Measurements from ENCODE around the gene CETN3. TPM values are rescaled to one million over a fixed set of nuclear protein-coding genes. Genes with fewer than 3 reads are reported as not detected.

The CETN3 gene
- total and polyA plus RNA-seq, 9 of the 15 experiments (the other 6 are each of a cell fraction or from before 2014, with no cell fraction given), result 43.3 to 113 (median 82.4) TPM

- intact Hi-C loops (cut with micrococcal nuclease), result loop anchor here (2.0 kb wide), 1 partner anchor 65 kb away; the partner anchor contains the start of genes MBLAC2 and POLR3G
- POLR2A ChIA-PET, result interaction anchor here (0.6 to 2.9 kb wide), 27 partner anchors 7 to 1824 kb away, joined by 3 to 25 read pairs (median 4); no protein-coding TSS in a partner anchor
- no peaks in the 10 kb centered on the region; the same call in 1 of the 2 replicates for H4K20me1 ChIP-seq (replicated peaks; ENCODE audit: control insufficient read depth, insufficient read depth, low read length)
- no peaks in the 10 kb centered on the region for H3K9me1 ChIP-seq (ENCODE audit: control insufficient read depth, insufficient read depth, low read length)
- BruUV-seq (replicated peaks), result TSS peak; percentile 89
- DNase-seq (ENCODE audit: extremely low read depth in 1 of 4, low spot score in 3 of 4), result peak in 1 of 4 experiments; percentile 23
- peak overlapping the region; percentile 97 for H2AFZ ChIP-seq (ENCODE audit: low read depth, low read length)
- H3K79me2 ChIP-seq (ENCODE audit: control insufficient read depth, insufficient read depth, low read length), result peaks cover 60% of the 10 kb centered on the region
- no peaks in the 10 kb centered on the region for H3K9me3 ChIP-seq (replicated peaks; ENCODE audit: control insufficient read depth, insufficient read depth, low read depth, low read length)
- peak overlapping the region; percentile 83 for H3K4me3 ChIP-seq
- H3K27me3 ChIP-seq (ENCODE audit: control insufficient read depth in 2 of 2, insufficient read depth in 2 of 2, low read length in 2 of 2), result no peaks in the 10 kb centered on the region
- no peaks in the 10 kb centered on the region; a peak in 1 of 5 replicates for H3K4me1 ChIP-seq (replicated peaks in 1 of 2; ENCODE audit: control insufficient read depth in 2 of 2, insufficient read depth in 2 of 2, low read length in 2 of 2)
- no peak for FAIRE-seq
- H3K4me2 ChIP-seq (ENCODE audit: insufficient read depth, low read length), result peak overlapping the region; percentile 99
- peak overlapping the region; percentile 96 to 99 for H3K9ac ChIP-seq (ENCODE audit: insufficient read depth in 1 of 2, low read depth in 2 of 2, low read length in 2 of 2)
- in situ Hi-C loops (cut with MboI), result no loop called here
- peak overlapping the region; percentile 99 for H3K27ac ChIP-seq (ENCODE audit: extremely low read depth, low read depth, low read length)
- H3K36me3 ChIP-seq (ENCODE audit: control insufficient read depth, insufficient read depth, low read length), result peaks cover 21% of the 10 kb centered on the region
- CTCF ChIA-PET (ENCODE audit: low intra/inter-chr PET ratio), result no interaction called here
- 1% methylated on average over 10 of the region's 10 CpGs for WGBS (ENCODE audit: insufficient coverage, low coverage, missing lambda C conversion rate)
- ATAC-seq, result peak; percentile 0; the same call in 1 of the 3 replicates
- TF ChIP-seq ZNF316 (IDR thresholded peaks at IDR 0.05) (peak; percentile 52), GTF2E2 (tag; IDR thresholded peaks at IDR 0.05) (peak; percentile 83), MEF2D (tag; conservative IDR thresholded peaks at IDR 0.05; ENCODE audit: low read depth) (0 out of 2 replicates have a peak, but pooled peaks have one; percentile 43), TOE1 (IDR thresholded peaks at IDR 0.05; ENCODE audit: borderline replicate concordance) (peak; percentile 60; the same call in 1 of the 2 replicates), TOE1 (CRISPR knock-in tag; IDR thresholded peaks at IDR 0.05; ENCODE audit: borderline replicate concordance, low read depth) (no peak), MLLT1 (IDR thresholded peaks at IDR 0.05) (peak in 1 of 2 experiments; percentile 84; a peak in 2 of 4 replicates), CXXC5 (CRISPR knock-in tag; IDR thresholded peaks at IDR 0.05) (0 out of 2 replicates have a peak, but pooled peaks have one; percentile 4), ZNF212 (CRISPR knock-in tag; IDR thresholded peaks at IDR 0.05) (no peak), ELF1 (tag; IDR thresholded peaks at IDR 0.05) (no peak), BACH1 (tag; IDR thresholded peaks at IDR 0.05) (peak; percentile 57; the same call in 1 of the 2 replicates), TFAM (CRISPR knock-in tag; conservative IDR thresholded peaks at IDR 0.05) (no peak), ETV1 (tag; conservative IDR thresholded peaks at IDR 0.05; ENCODE audit: low read depth) (no peak), ZNF324 (CRISPR knock-in tag; IDR thresholded peaks at IDR 0.05) (no peak), SAP30 (IDR thresholded peaks at IDR 0.05; ENCODE audit: borderline replicate concordance, insufficient read depth, low read depth, low read length, poor library complexity, severe bottlenecking) (peak; percentile 48), MXI1 (IDR thresholded peaks at IDR 0.05; ENCODE audit: low read depth, low read length) (no peak), CREB3 (tag; conservative IDR thresholded peaks at IDR 0.05; ENCODE audit: low read depth) (no peak), SMAD4 (CRISPR knock-in tag; conservative IDR thresholded peaks at IDR 0.05) (0 out of 2 replicates have a peak, but pooled peaks have one; percentile 20), RAD51 (IDR thresholded peaks at IDR 0.05; ENCODE audit: borderline replicate concordance, low read depth) (no peak; the same call in 1 of the 2 replicates), SMAD1 (IDR thresholded peaks at IDR 0.05; ENCODE audit: low read depth, low read length, partially characterized antibody) (no peak), LEF1 (IDR thresholded peaks at IDR 0.05) (0 out of 2 replicates have a peak, but pooled peaks have one; percentile 19), E2F3 (CRISPR knock-in tag; IDR thresholded peaks at IDR 0.05) (no peak), SMARCE1 (IDR thresholded peaks at IDR 0.05) (peak; percentile 52)
Measured at GRCh38 chr5:90410178-90410762, 714 bp upstream of the CETN3 start.

Measured in K562 (cell line).